HG02943 (cell line): ENCODE measurements around the gene OR5H2.

Experiments used
- ATAC-seq: cut with Tn5 transposase; IDR thresholded peaks from one replicate; pipeline ENCODE4 v1.9.1; 2021; ENCODE audit warnings: mild to moderate bottlenecking, low read depth, moderate library complexity; ENCODE audit not compliant: unreplicated experiment

The OR5H2 gene

GRCh38 chr3:98329392-98330124 is 47.3 kb downstream of the OR5H2 start:
- peak; percentile 64 for ATAC-seq

GRCh38 chr3:98331329-98331728 is 49.0 kb downstream of the OR5H2 start:
- no peak for ATAC-seq
